ENCODE data around the gene PWWP2A.

PWWP2A gene

GRCh38 chr5:160129841-160130240 lies 10.6 kb upstream of the PWWP2A start:
- DNase-seq = no peak

- no peak for DNase-seq
These were observed 9.4 kb upstream of the PWWP2A start for GRCh38 chr5:160128632-160129031.

GRCh38 chr5:160119905-160120266 lies 636 bp upstream of the PWWP2A start:
- DNase-seq = no peak

GRCh38 chr5:160118349-160119141 lies 705 bp downstream of the PWWP2A start:
- DNase-seq = no peak

GRCh38 chr5:160116991-160117390 lies 2.3 kb downstream of the PWWP2A start:
- no peak for DNase-seq

- DNase-seq = no peak
These were observed 11.1 kb downstream of the PWWP2A start for GRCh38 chr5:160108124-160108523.

GRCh38 chr5:160105686-160106360 lies 13.4 kb downstream of the PWWP2A start:
- DNase-seq = no peak

- DNase-seq = no peak
These were observed 21.3 kb downstream of the PWWP2A start for GRCh38 chr5:160097991-160098390.

GRCh38 chr5:160096178-160096577 lies 23.1 kb downstream of the PWWP2A start:
- DNase-seq = no peak

GRCh38 chr5:160092960-160093707 lies 26.1 kb downstream of the PWWP2A start:
- DNase-seq = no peak

- DNase-seq = no peak
These were observed 26.7 kb downstream of the PWWP2A start for GRCh38 chr5:160092514-160092913.

- DNase-seq = no peak
These were observed 29.2 kb downstream of the PWWP2A start for GRCh38 chr5:160090059-160090458.

GRCh38 chr5:160089531-160089930 lies 29.7 kb downstream of the PWWP2A start:
- DNase-seq = no peak

GRCh38 chr5:160088805-160089204 lies 30.4 kb downstream of the PWWP2A start:
- no peak for DNase-seq

- DNase-seq = no peak
These were observed 32.1 kb downstream of the PWWP2A start for GRCh38 chr5:160087199-160087598.

GRCh38 chr5:160084144-160084543 lies 35.1 kb downstream of the PWWP2A start:
- DNase-seq = no peak

GRCh38 chr5:160083501-160083900 lies 35.7 kb downstream of the PWWP2A start:
- DNase-seq = no peak

- DNase-seq = no peak
These were observed 36.4 kb downstream of the PWWP2A start for GRCh38 chr5:160082614-160083500.

GRCh38 chr5:160081495-160081894 lies 37.8 kb downstream of the PWWP2A start:
- no peak for DNase-seq

GRCh38 chr5:160079753-160080152 lies 39.5 kb downstream of the PWWP2A start:
- no peak for DNase-seq

- no peak for DNase-seq
These were observed 42.3 kb downstream of the PWWP2A start for GRCh38 chr5:160076997-160077396.

- no peak for DNase-seq
These were observed 44.2 kb downstream of the PWWP2A start for GRCh38 chr5:160075073-160075472.

GRCh38 chr5:160071916-160072315 lies 47.3 kb downstream of the PWWP2A start:
- DNase-seq = no peak

All from retina (tissue), 1 donor.